ENCODE measurements around the gene CEP152.

CEP152 gene

DNA sequence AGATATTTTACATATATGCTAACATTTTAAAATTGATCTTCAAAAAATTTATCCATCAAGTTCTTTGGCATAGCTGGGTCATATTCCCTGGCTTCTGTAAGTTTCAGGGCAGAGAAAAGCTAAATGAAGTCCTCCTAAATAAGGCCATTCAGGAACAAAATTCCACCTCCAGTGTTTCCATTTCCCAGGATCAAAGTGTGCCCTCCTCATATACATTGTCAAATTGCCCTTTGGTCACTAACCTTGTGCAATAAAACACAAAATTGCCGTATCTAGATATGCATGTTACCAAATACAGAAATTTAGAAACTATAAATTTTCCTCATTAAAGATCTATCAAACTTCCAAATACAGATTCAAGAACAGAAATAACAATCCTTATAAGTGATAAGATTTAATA, 10.6 kb downstream of the CEP152 start:
- TF ChIP-seq, protein P1, sequence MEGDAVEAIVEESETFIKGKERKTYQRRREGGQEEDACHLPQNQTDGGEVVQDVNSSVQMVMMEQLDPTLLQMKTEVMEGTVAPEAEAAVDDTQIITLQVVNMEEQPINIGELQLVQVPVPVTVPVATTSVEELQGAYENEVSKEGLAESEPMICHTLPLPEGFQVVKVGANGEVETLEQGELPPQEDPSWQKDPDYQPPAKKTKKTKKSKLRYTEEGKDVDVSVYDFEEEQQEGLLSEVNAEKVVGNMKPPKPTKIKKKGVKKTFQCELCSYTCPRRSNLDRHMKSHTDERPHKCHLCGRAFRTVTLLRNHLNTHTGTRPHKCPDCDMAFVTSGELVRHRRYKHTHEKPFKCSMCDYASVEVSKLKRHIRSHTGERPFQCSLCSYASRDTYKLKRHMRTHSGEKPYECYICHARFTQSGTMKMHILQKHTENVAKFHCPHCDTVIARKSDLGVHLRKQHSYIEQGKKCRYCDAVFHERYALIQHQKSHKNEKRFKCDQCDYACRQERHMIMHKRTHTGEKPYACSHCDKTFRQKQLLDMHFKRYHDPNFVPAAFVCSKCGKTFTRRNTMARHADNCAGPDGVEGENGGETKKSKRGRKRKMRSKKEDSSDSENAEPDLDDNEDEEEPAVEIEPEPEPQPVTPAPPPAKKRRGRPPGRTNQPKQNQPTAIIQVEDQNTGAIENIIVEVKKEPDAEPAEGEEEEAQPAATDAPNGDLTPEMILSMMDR (IDR thresholded peaks at IDR 0.05; ENCODE audit: insufficient read depth, low read length, poor library complexity, severe bottlenecking): no peak
- TF ChIP-seq EZH2phosphoT487 (conservative IDR thresholded peaks at IDR 0.05; ENCODE audit: low read length): no peak
- Histone ChIP-seq H3K4me2 (ENCODE audit: low read depth, low read length, poor library complexity, severe bottlenecking) (no peak overlapping the region), H3K9ac (ENCODE audit: low read length) (no peak overlapping the region), H3K36me3 (ENCODE audit: low read length) (peaks cover 33% of the 10 kb centered on the region), H4K20me1 (ENCODE audit: low read depth, low read length) (peaks cover 8% of the 10 kb centered on the region), H3K4me3 (ENCODE audit: insufficient read depth, low read length, poor library complexity, severe bottlenecking) (no peak overlapping the region), H3F3A (ENCODE audit: insufficient read depth) (no peaks in the 10 kb centered on the region), H3K27ac (ENCODE audit: low read depth, low read length) (no peak overlapping the region), H3K79me2 (ENCODE audit: insufficient read depth, low read length) (peaks cover 75% of the 10 kb centered on the region), H3K27me3 (ENCODE audit: low read length) (no peaks in the 10 kb centered on the region), H2AFZ (ENCODE audit: low read depth, low read length, severe bottlenecking) (no peak overlapping the region), H3K9me2 (replicated peaks; ENCODE audit: insufficient read depth, low read length) (no peaks in the 10 kb centered on the region), H3K9me3 (ENCODE audit: insufficient read depth, low read length) (no peaks in the 10 kb centered on the region)

DNA sequence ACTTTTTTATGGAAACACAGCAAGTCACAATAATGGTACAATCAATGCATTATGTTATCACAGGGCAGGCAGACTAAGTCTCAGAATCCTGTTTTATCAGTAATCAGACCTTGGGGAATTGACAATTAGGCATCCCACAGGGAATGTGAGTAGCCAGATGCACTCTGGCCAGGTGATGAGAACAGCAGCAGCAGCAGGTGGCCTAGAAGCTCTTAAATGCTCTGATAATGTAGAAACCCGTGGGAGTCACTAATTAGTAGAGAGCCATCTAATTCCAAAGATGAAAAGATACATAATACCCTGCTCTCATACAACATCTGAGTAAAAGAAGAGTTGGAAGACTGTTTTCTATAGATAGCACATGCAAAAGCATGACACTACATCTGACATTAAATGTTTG, 12.6 kb downstream of the CEP152 start:
- TF ChIP-seq, protein P1 (IDR thresholded peaks at IDR 0.05; ENCODE audit: insufficient read depth, low read length, poor library complexity, severe bottlenecking): no peak
- TF ChIP-seq EZH2phosphoT487 (conservative IDR thresholded peaks at IDR 0.05; ENCODE audit: low read length): no peak
- Histone ChIP-seq H3K27me3 (ENCODE audit: low read length) (no peaks in the 10 kb centered on the region), H3K9me2 (replicated peaks; ENCODE audit: insufficient read depth, low read length) (no peaks in the 10 kb centered on the region), H3K4me3 (ENCODE audit: insufficient read depth, low read length, poor library complexity, severe bottlenecking) (no peak overlapping the region), H2AFZ (ENCODE audit: low read depth, low read length, severe bottlenecking) (no peak overlapping the region), H3F3A (ENCODE audit: insufficient read depth) (no peaks in the 10 kb centered on the region), H4K20me1 (ENCODE audit: low read depth, low read length) (peaks cover 8% of the 10 kb centered on the region), H3K9me3 (ENCODE audit: insufficient read depth, low read length) (no peaks in the 10 kb centered on the region), H3K4me2 (ENCODE audit: low read depth, low read length, poor library complexity, severe bottlenecking) (no peak overlapping the region), H3K27ac (ENCODE audit: low read depth, low read length) (no peak overlapping the region), H3K36me3 (ENCODE audit: low read length) (peaks cover 45% of the 10 kb centered on the region), H3K9ac (ENCODE audit: low read length) (no peak overlapping the region), H3K79me2 (ENCODE audit: insufficient read depth, low read length) (peaks cover 56% of the 10 kb centered on the region)

DNA sequence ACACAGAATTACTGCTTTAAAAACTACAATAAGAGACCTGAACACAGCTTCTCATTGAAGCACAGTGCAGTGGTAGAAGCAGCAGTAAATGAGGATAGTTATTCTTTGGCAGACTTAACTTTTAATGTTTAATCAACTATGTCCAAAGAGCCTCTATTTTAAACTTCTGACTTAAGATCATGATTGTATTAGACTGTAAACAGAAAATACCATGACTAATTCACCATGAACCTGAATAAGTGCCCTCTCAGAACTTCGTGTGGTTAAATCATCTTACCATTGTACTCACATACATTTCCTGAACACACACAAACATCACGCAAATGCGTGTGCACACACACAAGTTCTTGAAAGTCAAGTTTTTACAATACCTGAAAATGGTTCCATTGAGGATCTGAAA, 13.9 kb downstream of the CEP152 start:
- Histone ChIP-seq H4K20me1 (ENCODE audit: low read depth, low read length) (peaks cover 8% of the 10 kb centered on the region), H3K9me3 (ENCODE audit: insufficient read depth, low read length) (no peaks in the 10 kb centered on the region), H3K4me2 (ENCODE audit: low read depth, low read length, poor library complexity, severe bottlenecking) (no peak overlapping the region), H2AFZ (ENCODE audit: low read depth, low read length, severe bottlenecking) (no peak overlapping the region), H3K36me3 (ENCODE audit: low read length) (peaks cover 54% of the 10 kb centered on the region), H3K79me2 (ENCODE audit: insufficient read depth, low read length) (peaks cover 42% of the 10 kb centered on the region), H3F3A (ENCODE audit: insufficient read depth) (no peaks in the 10 kb centered on the region), H3K27me3 (ENCODE audit: low read length) (no peaks in the 10 kb centered on the region), H3K9me2 (replicated peaks; ENCODE audit: insufficient read depth, low read length) (no peaks in the 10 kb centered on the region), H3K27ac (ENCODE audit: low read depth, low read length) (no peak overlapping the region), H3K4me3 (ENCODE audit: insufficient read depth, low read length, poor library complexity, severe bottlenecking) (no peak overlapping the region), H3K9ac (ENCODE audit: low read length) (no peak overlapping the region)
- TF ChIP-seq, protein P1 (IDR thresholded peaks at IDR 0.05; ENCODE audit: insufficient read depth, low read length, poor library complexity, severe bottlenecking): no peak
- TF ChIP-seq EZH2phosphoT487 (conservative IDR thresholded peaks at IDR 0.05; ENCODE audit: low read length): no peak

All from SU-DHL-6 (cell line).